IMR-90 (cell line): ENCODE measurements around the gene RHPN2. TPM values are rescaled to one million over a fixed set of nuclear protein-coding genes. Genes with fewer than 3 reads are reported as not detected.

Experiments used
- ATAC-seq: fragments of 200-7000 bp; cut with Tn5 transposase; 2 replicates; pipeline ENCODE4 v1.9.1; 2020; ENCODE audit warnings: low read depth, mild to moderate bottlenecking, moderate library complexity
- Bru-seq: library from RNA; stranded (reverse); fragments of 400-500 nt; gene quantifications from one replicate; lab custom pipeline; 2021; lab: Mats Ljungman, UMichigan
- BruChase-seq, 2 experiments: library from RNA; stranded (reverse); fragments of 400-500 nt; gene quantifications; one replicate each; lab custom pipeline; 2021; lab: Mats Ljungman, UMichigan
- BruUV-seq: library from RNA; stranded (reverse); fragments of 400-500 nt; replicated peaks from 2 replicates; lab custom pipeline; 2021; lab: Mats Ljungman, UMichigan
- CTCF ChIA-PET: fragments of 300-600 bp; formaldehyde crosslinking; extraction: SDS; loops from one replicate; lab custom pipeline; 2021; ENCODE audit warnings: antibody characterized with exemption; lab: Yijun Ruan, JAX
- POLR2A ChIA-PET: fragments of 300-600 bp; sonication (Branson Sonifier 250); formaldehyde crosslinking; loops from one replicate; lab custom pipeline; 2022; ENCODE audit warnings: antibody characterized with exemption; ENCODE audit not compliant: unreplicated experiment; lab: Charles Lee
- DNase-seq: peaks from one replicate; pipeline ENCODE4 v3.0.0; 2013
- H2AFZ ChIP-seq: replicated peaks from 2 replicates; pipeline ENCODE3; 2013; ENCODE audit warnings: low read length, mild to moderate bottlenecking; ENCODE audit not compliant: poor library complexity
- H2AK5ac ChIP-seq: 2 replicates; pipeline ENCODE4 v1.6.1; 2013; ENCODE audit warnings: low read depth, low read length, inconsistent platforms
- H2AK9ac ChIP-seq: replicated peaks from 2 replicates; pipeline ENCODE3; 2013; ENCODE audit warnings: mild to moderate bottlenecking, low read depth, low read length, moderate library complexity; ENCODE audit not compliant: poor library complexity
- H2BK120ac ChIP-seq: 2 replicates; pipeline ENCODE4 v1.6.1; 2013; ENCODE audit warnings: low read depth, low read length, inconsistent platforms
- H2BK15ac ChIP-seq: 3 replicates; pipeline ENCODE4 v1.6.1; 2013; ENCODE audit warnings: low read depth, low read length, inconsistent platforms
- H2BK20ac ChIP-seq: 2 replicates; pipeline ENCODE4 v1.6.1; 2013; ENCODE audit warnings: low read depth, mild to moderate bottlenecking, inconsistent platforms, low read length, moderate library complexity
- H2BK5ac ChIP-seq: 2 replicates; pipeline ENCODE4 v1.6.1; 2013; ENCODE audit warnings: mild to moderate bottlenecking, low read depth, low read length, inconsistent platforms; ENCODE audit not compliant: poor library complexity, severe bottlenecking
- H3K14ac ChIP-seq: replicated peaks from 2 replicates; pipeline ENCODE4 v1.6.1; 2013; ENCODE audit warnings: low read depth, low read length, inconsistent platforms
- H3K18ac ChIP-seq: 2 replicates; pipeline ENCODE4 v1.6.1; 2013; ENCODE audit warnings: low read depth, low read length, control low read depth
- H3K23ac ChIP-seq: 2 replicates; pipeline ENCODE4 v1.6.1; 2013; ENCODE audit warnings: low read depth, low read length, inconsistent platforms
- H3K27ac ChIP-seq: 2 replicates; pipeline ENCODE4 v1.5.1; 2013; ENCODE audit warnings: mild to moderate bottlenecking, control low read depth, low read length; ENCODE audit not compliant: insufficient read depth
- H3K27me3 ChIP-seq: 2 replicates; pipeline ENCODE4 v1.6.1; 2013; ENCODE audit warnings: low read length; ENCODE audit not compliant: control insufficient read depth, insufficient read depth
- H3K36me3 ChIP-seq: 2 replicates; pipeline ENCODE4 v1.6.1; 2013; ENCODE audit warnings: low read length, mixed read lengths; ENCODE audit not compliant: control insufficient read depth, insufficient read depth
- H3K4ac ChIP-seq: 2 replicates; pipeline ENCODE4 v1.6.1; 2013; ENCODE audit warnings: low read depth, low read length, inconsistent platforms
- H3K4me1 ChIP-seq: 2 replicates; pipeline ENCODE4 v1.6.1; 2013; ENCODE audit warnings: low read length, mixed read lengths; ENCODE audit not compliant: control insufficient read depth, insufficient read depth
- H3K4me2 ChIP-seq: 2 replicates; pipeline ENCODE4 v1.6.1; 2013; ENCODE audit warnings: low read depth, mild to moderate bottlenecking, control low read depth, low read length, moderate library complexity
- H3K4me3 ChIP-seq: 2 replicates; pipeline ENCODE4 v1.5.1; 2013; ENCODE audit warnings: low read depth, mild to moderate bottlenecking, control low read depth, low read length, moderate library complexity; ENCODE audit not compliant: insufficient read depth
- H3K56ac ChIP-seq: 2 replicates; pipeline ENCODE4 v1.6.1; 2013; ENCODE audit warnings: low read length, inconsistent platforms; ENCODE audit not compliant: insufficient read depth; ENCODE audit errors: extremely low read depth
- H3K79me1 ChIP-seq, 2 experiments: 2 replicates each; pipeline ENCODE4 v1.6.1; 2013; ENCODE audit warnings: low read length in 2 of 2, inconsistent platforms in 1 of 2, low read depth in 1 of 2
- H3K9ac ChIP-seq: 2 replicates; pipeline ENCODE4 v1.6.1; 2013; ENCODE audit warnings: low read depth, low read length, control low read depth
- H3K9me1 ChIP-seq: 2 replicates; pipeline ENCODE4 v1.6.1; 2013; ENCODE audit warnings: low read length, inconsistent platforms; ENCODE audit not compliant: insufficient read depth
- H3K9me3 ChIP-seq: 2 replicates; pipeline ENCODE4 v1.6.1; 2013; ENCODE audit warnings: low read length; ENCODE audit not compliant: control insufficient read depth, insufficient read depth
- H4K20me1 ChIP-seq: 2 replicates; pipeline ENCODE4 v1.6.1; 2013; ENCODE audit warnings: low read length, inconsistent platforms; ENCODE audit not compliant: insufficient read depth
- H4K5ac ChIP-seq: 2 replicates; pipeline ENCODE4 v1.6.1; 2013; ENCODE audit warnings: mild to moderate bottlenecking, low read depth, low read length, control low read depth
- H4K8ac ChIP-seq, 2 experiments: 2 replicates each; pipeline ENCODE4 v1.6.1; 2013; ENCODE audit warnings: low read depth in 2 of 2, low read length in 2 of 2, control low read depth in 1 of 2, inconsistent platforms in 1 of 2
- H4K91ac ChIP-seq: 2 replicates; pipeline ENCODE4 v1.6.1; 2013; ENCODE audit warnings: low read depth, low read length, inconsistent platforms; ENCODE audit not compliant: insufficient read depth
- CEBPB ChIP-seq: IDR thresholded peaks from 2 replicates; pipeline ENCODE4 v1.6.1; 2012; ENCODE audit warnings: low read depth, low read length, improper control_type of control experiment
- MAZ ChIP-seq: IDR thresholded peaks from 2 replicates; pipeline ENCODE4 v1.6.1; 2012; ENCODE audit warnings: low read depth, mild to moderate bottlenecking, low read length, improper control_type of control experiment, moderate library complexity, borderline replicate concordance
- WGBS, 2 experiments: methylation state at CpG; one replicate each; pipeline versions ENCODE4 v1.1.5 to v1.1.7; 2013; ENCODE audit warnings: missing lambda C conversion rate in 2 of 2; ENCODE audit not compliant: insufficient read length in 1 of 2; ENCODE audit errors: extremely low coverage in 2 of 2; 5-methylcytosine and 5-hydroxymethylcytosine counted together
- dilution Hi-C: fragments of 300-500 bp; cut with HindIII; formaldehyde crosslinking; loops from one replicate; pipeline ENCODE4 v1.14.3; 2018; ENCODE audit warnings: low sequenced_read_pairs; ENCODE audit not compliant: unreplicated experiment
- in situ Hi-C: fragments of 300-500 bp; cut with MboI; formaldehyde crosslinking; loops from 3 replicates; pipeline ENCODE4 v1.14.3; 2019; ENCODE audit warnings: low sequenced_read_pairs, inconsistent platforms, mixed read lengths
- intact Hi-C: fragments of 100-400 bp; cut with micrococcal nuclease; formaldehyde crosslinking; loops from 2 replicates; pipeline ENCODE4 v1.10.0; 2022
- long read RNA-seq: library from polyadenylated mRNA; unstranded; transcript quantifications from one replicate; pipeline ENCODE4 v2.0.0, GENCODE V29; 2021; ENCODE audit not compliant: unreplicated experiment
- polyA plus RNA-seq, 3 experiments: library from polyadenylated mRNA; depleted of rRNA; stranded (reverse); fragments of >200 nt; gene quantifications; 2 replicates each; pipeline ENCODE4 v1.2.3, GENCODE V29; 2012; ENCODE audit warnings: low replicate concordance in 1 of 3
- total RNA-seq: library from RNA; depleted of rRNA; stranded (reverse); fragments of >200 nt; gene quantifications from 2 replicates; pipeline ENCODE4 v1.2.3, GENCODE V29; 2012; rRNA removed

Gene RHPN2
- total RNA-seq: 2.2 and 2.3 TPM in 2 replicates
- polyA plus RNA-seq (2012; rRNA removed): 3.1 and 4.0 TPM in 2 replicates
- 2.3 and 2.6 TPM in 2 replicates for polyA plus RNA-seq (2012; cell fraction: cytosol; rRNA removed)
- 2.0 and 5.9 TPM in 2 replicates for polyA plus RNA-seq (2012; cell fraction: nucleus; rRNA removed; ENCODE audit: low replicate concordance)
- Bru-seq, nascent RNA: percentile 40 among the genes with signal in this experiment
- percentile 38 among the genes with signal in this experiment for BruChase-seq, experiment 1, labeled RNA remaining after a 6-hour chase
- percentile 35 among the genes with signal in this experiment for BruChase-seq, experiment 2, labeled RNA remaining after a 2-hour chase
- long read RNA-seq, partial matches to known transcripts: 1 of 2 reads
- long read RNA-seq, other reads (novel, unspliced or antisense): 1 of 2 reads

DNA sequence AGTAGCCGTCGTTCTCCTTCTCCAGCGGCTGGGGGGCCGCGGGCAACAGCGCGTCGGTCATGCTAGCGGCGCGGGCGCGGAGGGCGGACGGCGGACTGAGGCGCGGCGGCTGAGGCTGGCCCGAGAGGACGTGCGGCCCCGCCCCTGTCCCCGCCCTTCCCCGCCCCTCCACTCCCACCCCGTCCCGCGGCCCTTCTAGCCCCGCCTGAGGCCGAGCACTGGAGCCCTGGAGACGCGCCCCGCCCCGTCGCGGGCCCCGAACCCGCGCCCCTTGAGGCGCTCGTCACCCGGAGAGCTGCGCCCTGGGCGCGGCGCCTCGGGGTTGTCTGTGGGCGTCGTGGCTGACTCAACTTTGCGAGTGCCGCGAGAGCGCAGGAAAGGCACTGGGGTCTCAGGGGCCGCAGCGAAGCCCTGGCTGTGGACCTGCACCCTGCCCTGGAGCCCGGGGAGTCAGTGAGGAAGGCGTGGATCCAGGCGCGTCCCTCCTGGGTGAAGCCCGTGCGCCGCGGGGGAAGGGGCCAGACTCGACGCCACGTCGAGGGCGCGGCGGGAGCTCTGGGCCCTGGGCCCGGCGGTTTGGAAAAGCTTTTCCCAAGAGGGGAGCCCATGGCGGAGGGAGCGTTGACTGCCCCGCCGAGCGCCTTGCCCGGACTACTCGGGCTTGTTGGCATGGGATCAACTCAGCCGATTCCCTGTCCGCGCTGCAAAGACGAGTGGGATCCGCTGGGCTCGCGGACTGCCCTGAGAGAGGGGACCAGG lies at the start of gene RHPN2:
Gene RHPN2, minus strand, starts transcription at position 97 of the 759 bp plus-strand sequence. Its CDS starts 36 bp downstream, at position 61.
- Histone ChIP-seq H3K36me3 (no peaks in the 10 kb centered on the region), H2AK9ac (peak within 1 kb of the TSS; percentile 71), H2BK120ac (peak within 1 kb of the TSS; percentile 40; the same call in 1 of the 2 replicates), H2BK20ac (no peak within 1 kb of the TSS), H3K4me1 (no peaks in the 10 kb centered on the region), H3K9me1 (no peaks in the 10 kb centered on the region), H3K4me2 (peak within 1 kb of the TSS; percentile 89), H4K5ac (no peak within 1 kb of the TSS), H3K9me3 (no peaks in the 10 kb centered on the region), H2AK5ac (peak within 1 kb of the TSS; percentile 50; the same call in 1 of the 2 replicates), H3K79me1 (peaks cover 0 to 6% of the 10 kb centered on the region in 2 experiments; a peak in 1 of 4 replicates), H3K4me3 (peak within 1 kb of the TSS; percentile 48), H3K4ac (peak within 1 kb of the TSS; percentile 79), H3K18ac (no peak within 1 kb of the TSS; the same call in 1 of the 2 replicates), H2BK5ac (no peak within 1 kb of the TSS), H4K20me1 (peaks cover 4% of the 10 kb centered on the region; the same call in 1 of the 2 replicates), H3K27ac (no peak within 1 kb of the TSS), H4K91ac (peak within 1 kb of the TSS; percentile 75), H3K23ac (peak within 1 kb of the TSS; percentile 66), H2BK15ac (peak within 1 kb of the TSS; percentile 70; the same call in 1 of the 3 replicates), H4K8ac (peak within 1 kb of the TSS; percentile 62 to 83; a peak in 2 of 4 replicates), H3K9ac (peak within 1 kb of the TSS; percentile 33; the same call in 1 of the 2 replicates), H3K14ac (no peak within 1 kb of the TSS), H3K56ac (no peak within 1 kb of the TSS), H2AFZ (peak within 1 kb of the TSS; percentile 94), H3K27me3 (peaks cover 5% of the 10 kb centered on the region; the same call in 1 of the 2 replicates)
- DNase-seq (peak; percentile 45), ATAC-seq (peak; percentile 97)
- ChIA-PET CTCF (no interaction called here), POLR2A (no interaction called here)
- intact Hi-C loops (no loop called here), in situ Hi-C loops (no loop called here), dilution Hi-C loops (no loop called here)
- TF ChIP-seq MAZ: 0 out of 2 replicates have a peak, but pooled peaks have one; percentile 12
- no peak for TF ChIP-seq CEBPB
- BruUV-seq: no TSS peak
- WGBS, 2 experiments: 10% methylated on average over 16 of the region's 86 CpGs; no CpG with 5 or more reads in 1 of the 2 experiments
